HEK293T (cell line): ENCODE measurements around the gene NCSTN.
"Not testable (repeated sequence)": the region's sequence is repeated elsewhere in the genome, so short reads cannot be mapped to it uniquely, and the experiment has no call there.

Experiments
- ARNT ChIP-seq: fragments of 450-650 bp; IDR thresholded peaks from 2 replicates; pipeline ENCODE4 v1.6.1; 2017; ENCODE audit warnings: mild to moderate bottlenecking
- BHLHE40 ChIP-seq: fragments of 450-650 bp; IDR thresholded peaks from 2 replicates; pipeline ENCODE4 v1.6.1; 2016; ENCODE audit warnings: mild to moderate bottlenecking, moderate library complexity, borderline replicate concordance
- CTBP1 ChIP-seq: fragments of 450-650 bp; IDR thresholded peaks from 2 replicates; pipeline ENCODE4 v1.6.1; 2016; ENCODE audit warnings: borderline replicate concordance
- ELF4 ChIP-seq: fragments of 450-650 bp; IDR thresholded peaks from 2 replicates; pipeline ENCODE4 v1.6.1; 2017; ENCODE audit warnings: antibody characterized with exemption
- FOXA1 ChIP-seq: fragments of 450-650 bp; IDR thresholded peaks from 2 replicates; pipeline ENCODE4 v1.6.1; 2016; ENCODE audit warnings: mild to moderate bottlenecking
- FOXK2 ChIP-seq: fragments of 450-650 bp; IDR thresholded peaks from 2 replicates; pipeline ENCODE4 v1.6.1; 2016; ENCODE audit warnings: mild to moderate bottlenecking
- FOXM1 ChIP-seq: fragments of 450-650 bp; IDR thresholded peaks from 2 replicates; pipeline ENCODE4 v1.6.1; 2017; ENCODE audit warnings: mild to moderate bottlenecking, borderline replicate concordance
- HDGF ChIP-seq: fragments of 450-650 bp; IDR thresholded peaks from 2 replicates; pipeline ENCODE4 v1.6.1; 2017; ENCODE audit warnings: antibody characterized with exemption, borderline replicate concordance
- LEF1 ChIP-seq: fragments of 450-650 bp; IDR thresholded peaks from 2 replicates; pipeline ENCODE4 v1.6.1; 2017; ENCODE audit warnings: mild to moderate bottlenecking, borderline replicate concordance
- NFRKB ChIP-seq: fragments of 450-650 bp; IDR thresholded peaks from 2 replicates; pipeline ENCODE4 v1.6.1; 2016; ENCODE audit warnings: mild to moderate bottlenecking, moderate library complexity
- SP1 ChIP-seq: fragments of 450-650 bp; IDR thresholded peaks from 2 replicates; pipeline ENCODE4 v1.6.1; 2017
- SUZ12 ChIP-seq: fragments of 450-650 bp; IDR thresholded peaks from 2 replicates; pipeline ENCODE4 v1.6.1; 2016; ENCODE audit warnings: mild to moderate bottlenecking
- TARDBP ChIP-seq: fragments of 450-650 bp; IDR thresholded peaks from 2 replicates; pipeline ENCODE4 v1.6.1; 2016
- TF ChIP-seq, protein P1 (sequence below): fragments of 450-650 bp; IDR thresholded peaks from 2 replicates; pipeline ENCODE4 v1.6.1; 2016

DNA sequence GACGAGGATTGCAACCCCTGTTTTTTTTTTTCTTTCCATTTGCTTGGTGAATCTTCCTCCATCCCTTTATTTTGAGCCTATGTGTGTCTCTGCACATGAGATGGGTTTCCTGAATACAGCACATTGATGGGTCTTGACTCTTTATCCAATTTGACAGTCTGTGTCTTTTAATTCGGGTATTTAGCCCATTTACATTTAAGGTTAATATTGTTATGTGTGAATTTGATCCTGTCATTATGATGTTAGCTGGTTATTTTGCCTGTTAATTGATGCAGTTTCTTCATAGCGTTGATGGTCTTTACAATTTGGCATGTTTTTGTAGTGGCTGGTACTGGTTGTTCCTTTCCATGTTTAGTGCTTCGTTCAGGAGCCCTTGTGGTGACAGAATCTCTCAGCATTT is 45.2 kb downstream of the NCSTN start:
- TF ChIP-seq ARNT, SUZ12, FOXM1, SP1, TARDBP, FOXK2, FOXA1, CTBP1, ELF4, NFRKB, BHLHE40, HDGF, LEF1: not testable (repeated sequence)
- TF ChIP-seq, protein P1, sequence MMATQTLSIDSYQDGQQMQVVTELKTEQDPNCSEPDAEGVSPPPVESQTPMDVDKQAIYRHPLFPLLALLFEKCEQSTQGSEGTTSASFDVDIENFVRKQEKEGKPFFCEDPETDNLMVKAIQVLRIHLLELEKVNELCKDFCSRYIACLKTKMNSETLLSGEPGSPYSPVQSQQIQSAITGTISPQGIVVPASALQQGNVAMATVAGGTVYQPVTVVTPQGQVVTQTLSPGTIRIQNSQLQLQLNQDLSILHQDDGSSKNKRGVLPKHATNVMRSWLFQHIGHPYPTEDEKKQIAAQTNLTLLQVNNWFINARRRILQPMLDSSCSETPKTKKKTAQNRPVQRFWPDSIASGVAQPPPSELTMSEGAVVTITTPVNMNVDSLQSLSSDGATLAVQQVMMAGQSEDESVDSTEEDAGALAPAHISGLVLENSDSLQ = not testable (repeated sequence)
